ENCODE data around the gene CADPS2.

Gene CADPS2

GRCh38 chr7:122600042-122600441 is 286.2 kb downstream of the CADPS2 start:
- H3K27me3 ChIP-seq: no peaks in the 10 kb centered on the region

GRCh38 chr7:122597277-122597676 is 289.0 kb downstream of the CADPS2 start:
- Histone ChIP-seq H3K27me3 (no peaks in the 10 kb centered on the region), H3K4me3 (no peak overlapping the region), H3K36me3 (no peaks in the 10 kb centered on the region), H3K27ac (no peak overlapping the region), H4K20me1 (no peaks in the 10 kb centered on the region), H3K4me2 (no peak overlapping the region), H3K4me1 (no peaks in the 10 kb centered on the region), H3K9ac (no peak overlapping the region), H3K9me3 (no peaks in the 10 kb centered on the region)
- TF ChIP-seq Cebpa-rat (IDR thresholded peaks at IDR 0.05): no peak

More at GRCh38 chr7:122600042-122600441, 286.2 kb downstream of the CADPS2 start:
- H3K4me3 ChIP-seq: no peak overlapping the region
- no peak overlapping the region for H3K9ac ChIP-seq
- no peaks in the 10 kb centered on the region for H4K20me1 ChIP-seq
- no peaks in the 10 kb centered on the region for H3K9me3 ChIP-seq
- H3K4me1 ChIP-seq: no peaks in the 10 kb centered on the region
- H3K4me2 ChIP-seq: no peak overlapping the region
- H3K27ac ChIP-seq: no peak overlapping the region
- no peak for TF ChIP-seq Cebpa-rat (IDR thresholded peaks at IDR 0.05)
- no peaks in the 10 kb centered on the region for H3K36me3 ChIP-seq

- Histone ChIP-seq H3K9me3 (no peaks in the 10 kb centered on the region), H3K4me2 (no peak overlapping the region), H3K27ac (no peak overlapping the region), H4K20me1 (no peaks in the 10 kb centered on the region), H3K4me3 (no peak overlapping the region), H3K9ac (no peak overlapping the region), H3K36me3 (no peaks in the 10 kb centered on the region), H3K27me3 (no peaks in the 10 kb centered on the region), H3K4me1 (no peaks in the 10 kb centered on the region)
- no peak for TF ChIP-seq Cebpa-rat (IDR thresholded peaks at IDR 0.05)
Observed at GRCh38 chr7:122595885-122596284, 290.4 kb downstream of the CADPS2 start.

DNA sequence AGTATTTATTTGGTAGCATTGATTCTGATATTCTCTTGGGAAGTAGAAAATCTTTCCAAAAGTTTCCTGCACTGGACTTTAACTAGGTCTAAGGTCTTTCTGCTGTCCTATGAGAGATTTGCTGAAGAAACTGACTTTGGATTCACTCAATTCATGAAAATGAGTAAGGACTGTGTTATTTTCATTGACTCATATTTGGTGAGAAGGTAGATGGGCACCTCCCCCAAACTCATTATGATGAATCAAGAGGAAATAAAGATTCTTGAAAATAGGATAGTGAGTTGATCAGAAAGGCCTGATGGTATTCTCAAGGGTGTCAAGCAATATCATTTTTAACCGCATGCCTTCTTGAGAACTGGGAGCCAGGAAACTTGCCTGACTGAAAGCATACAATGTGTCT is 297.6 kb downstream of the CADPS2 start:
- no peaks in the 10 kb centered on the region for H3K4me1 ChIP-seq
- H3K4me2 ChIP-seq: no peak overlapping the region
- no peak overlapping the region for H3K9ac ChIP-seq
- no peak overlapping the region for H3K27ac ChIP-seq
- no peaks in the 10 kb centered on the region for H4K20me1 ChIP-seq
- H3K27me3 ChIP-seq: no peaks in the 10 kb centered on the region
- no peaks in the 10 kb centered on the region for H3K36me3 ChIP-seq
- H3K9me3 ChIP-seq: no peaks in the 10 kb centered on the region
- no peak for TF ChIP-seq Cebpa-rat (IDR thresholded peaks at IDR 0.05)
- no peak overlapping the region for H3K4me3 ChIP-seq

GRCh38 chr7:122584676-122585251 is 301.5 kb downstream of the CADPS2 start:
- Histone ChIP-seq H3K36me3 (no peaks in the 10 kb centered on the region), H3K27ac (no peak overlapping the region), H3K9me3 (no peaks in the 10 kb centered on the region), H3K9ac (no peak overlapping the region), H3K4me2 (no peak overlapping the region), H3K4me1 (no peaks in the 10 kb centered on the region), H3K27me3 (no peaks in the 10 kb centered on the region), H4K20me1 (no peaks in the 10 kb centered on the region), H3K4me3 (no peak overlapping the region)
- TF ChIP-seq Cebpa-rat (IDR thresholded peaks at IDR 0.05): no peak

- Histone ChIP-seq H3K9me3 (no peaks in the 10 kb centered on the region), H4K20me1 (no peaks in the 10 kb centered on the region), H3K9ac (no peak overlapping the region), H3K4me1 (no peaks in the 10 kb centered on the region), H3K4me2 (no peak overlapping the region), H3K36me3 (no peaks in the 10 kb centered on the region), H3K27ac (no peak overlapping the region), H3K4me3 (no peak overlapping the region), H3K27me3 (no peaks in the 10 kb centered on the region)
- TF ChIP-seq Cebpa-rat (IDR thresholded peaks at IDR 0.05): no peak
Observed at GRCh38 chr7:122578350-122578749, 307.9 kb downstream of the CADPS2 start.

DNA sequence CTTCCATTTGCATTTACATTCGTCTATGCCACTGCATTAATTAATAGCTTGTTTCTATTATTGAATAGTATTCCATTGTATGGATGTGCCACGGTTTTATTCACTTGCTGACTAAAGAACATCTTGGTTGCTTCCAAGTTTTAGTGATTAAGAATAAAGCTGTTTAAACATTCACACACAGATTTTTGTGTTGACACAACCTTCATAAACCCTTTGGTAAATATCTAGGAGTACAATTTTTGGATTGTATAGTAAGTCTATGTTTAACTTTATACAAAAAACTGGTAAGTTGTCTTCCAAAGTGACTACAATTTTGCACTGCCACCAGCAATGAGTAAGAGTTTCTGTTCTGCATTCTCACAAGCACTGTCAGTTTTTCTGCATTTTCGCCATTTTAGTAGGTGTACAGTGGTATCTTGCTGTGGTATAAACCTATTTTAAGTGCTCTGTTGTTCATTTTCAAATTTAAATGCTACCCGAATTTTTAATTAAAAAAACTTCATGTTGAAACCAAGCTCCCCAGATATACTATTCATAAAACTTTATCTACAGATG is 308.7 kb downstream of the CADPS2 start:
- no peaks in the 10 kb centered on the region for H3K27me3 ChIP-seq
- H3K36me3 ChIP-seq: no peaks in the 10 kb centered on the region
- no peaks in the 10 kb centered on the region for H4K20me1 ChIP-seq
- TF ChIP-seq Cebpa-rat (IDR thresholded peaks at IDR 0.05): no peak
- no peak overlapping the region for H3K4me2 ChIP-seq
- H3K4me1 ChIP-seq: no peaks in the 10 kb centered on the region
- H3K27ac ChIP-seq: no peak overlapping the region
- H3K4me3 ChIP-seq: no peak overlapping the region
- no peaks in the 10 kb centered on the region for H3K9me3 ChIP-seq
- no peak overlapping the region for H3K9ac ChIP-seq

DNA sequence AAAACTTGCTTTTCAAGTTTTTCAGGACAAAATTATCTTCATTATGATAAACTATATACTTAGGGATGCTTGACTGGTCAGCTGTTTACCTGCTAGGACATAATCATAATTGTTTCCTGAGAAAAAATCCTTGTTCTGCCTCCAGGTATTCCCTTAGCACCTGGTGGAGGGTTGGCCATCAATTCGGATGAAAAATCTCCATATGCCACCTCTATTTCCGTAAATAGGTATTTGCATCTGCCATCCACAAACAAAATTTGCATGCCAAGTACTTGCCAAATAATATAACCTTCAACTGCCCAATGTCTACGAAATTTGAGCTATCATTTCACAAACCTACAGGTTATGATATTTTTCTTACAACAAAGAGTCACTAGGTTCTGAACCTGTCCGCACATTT is 313.6 kb downstream of the CADPS2 start:
- no peak for TF ChIP-seq Cebpa-rat (IDR thresholded peaks at IDR 0.05)

GRCh38 chr7:122561326-122561725 is 324.9 kb downstream of the CADPS2 start:
- Histone ChIP-seq H3K9ac (no peak overlapping the region), H3K4me2 (no peak overlapping the region), H3K27me3 (no peaks in the 10 kb centered on the region), H3K4me1 (no peaks in the 10 kb centered on the region), H3K4me3 (no peak overlapping the region), H3K9me3 (no peaks in the 10 kb centered on the region), H4K20me1 (no peaks in the 10 kb centered on the region), H3K36me3 (no peaks in the 10 kb centered on the region), H3K27ac (no peak overlapping the region)
- no peak for TF ChIP-seq Cebpa-rat (IDR thresholded peaks at IDR 0.05)

More for the DNA sequence above, 313.6 kb downstream of the CADPS2 start:
- Histone ChIP-seq H3K4me2 (no peak overlapping the region), H3K4me3 (no peak overlapping the region), H3K9ac (no peak overlapping the region), H3K36me3 (no peaks in the 10 kb centered on the region), H3K9me3 (no peaks in the 10 kb centered on the region), H3K27me3 (no peaks in the 10 kb centered on the region), H3K27ac (no peak overlapping the region), H3K4me1 (no peaks in the 10 kb centered on the region), H4K20me1 (no peaks in the 10 kb centered on the region)

GRCh38 chr7:122556873-122557542 is 329.3 kb downstream of the CADPS2 start:
- Histone ChIP-seq H3K4me1 (no peaks in the 10 kb centered on the region), H3K9ac (no peak overlapping the region), H3K36me3 (no peaks in the 10 kb centered on the region), H3K27me3 (no peaks in the 10 kb centered on the region), H3K4me3 (no peak overlapping the region), H4K20me1 (no peaks in the 10 kb centered on the region), H3K4me2 (no peak overlapping the region), H3K27ac (no peak overlapping the region), H3K9me3 (no peaks in the 10 kb centered on the region)
- TF ChIP-seq Cebpa-rat (IDR thresholded peaks at IDR 0.05): no peak
